Trophoblast cell (in vitro differentiated cells and primary cell): ENCODE measurements around the gene WASF3.

Source experiments
- DNase-seq, 2 donors: peaks; one replicate each; pipeline ENCODE4 v3.0.0-alpha.2; 2016
- H2AFZ ChIP-seq: 2 replicates; pipeline ENCODE4 v1.6.1; 2013; ENCODE audit warnings: low read length, moderate library complexity, mild to moderate bottlenecking; ENCODE audit not compliant: insufficient read depth, poor library complexity
- H2AK5ac ChIP-seq: 2 replicates; pipeline ENCODE4 v1.6.1; 2013; ENCODE audit warnings: mild to moderate bottlenecking, low read length
- H2BK120ac ChIP-seq: 2 replicates; pipeline ENCODE4 v1.6.1; 2013; ENCODE audit warnings: low read length, mild to moderate bottlenecking, moderate library complexity; ENCODE audit not compliant: insufficient read depth, poor library complexity
- H2BK12ac ChIP-seq: 2 replicates; pipeline ENCODE4 v1.6.1; 2013; ENCODE audit warnings: mild to moderate bottlenecking, low read length, moderate library complexity
- H2BK5ac ChIP-seq: 2 replicates; pipeline ENCODE4 v1.6.1; 2013; ENCODE audit warnings: low read length, low read depth, moderate library complexity, mild to moderate bottlenecking; ENCODE audit not compliant: poor library complexity
- H3K14ac ChIP-seq: 2 replicates; pipeline ENCODE4 v1.6.1; 2013; ENCODE audit warnings: mild to moderate bottlenecking, low read length
- H3K18ac ChIP-seq: 2 replicates; pipeline ENCODE4 v1.6.1; 2013; ENCODE audit warnings: mild to moderate bottlenecking, low read length
- H3K23ac ChIP-seq: 2 replicates; pipeline ENCODE4 v1.6.1; 2013; ENCODE audit warnings: low read length
- H3K27ac ChIP-seq: 2 replicates; pipeline ENCODE4 v1.5.1; 2013; ENCODE audit warnings: low read depth, mild to moderate bottlenecking, inconsistent platforms, low read length, moderate library complexity
- H3K27me3 ChIP-seq: 2 replicates; pipeline ENCODE4 v1.6.1; 2013; ENCODE audit warnings: inconsistent platforms, mild to moderate bottlenecking, low read length, moderate library complexity; ENCODE audit not compliant: insufficient read depth
- H3K36me3 ChIP-seq, 2 experiments: 1 replicate in 1 of 2; 2 replicates in 1 of 2; pipeline ENCODE4 v1.6.1; 2013; ENCODE audit warnings: low read length in 2 of 2, mild to moderate bottlenecking in 2 of 2, moderate library complexity in 1 of 2; ENCODE audit not compliant: insufficient read depth in 2 of 2, control insufficient read depth in 1 of 2
- H3K4ac ChIP-seq: 2 replicates; pipeline ENCODE4 v1.6.1; 2013; ENCODE audit warnings: low read depth, mild to moderate bottlenecking, low read length, moderate library complexity
- H3K4me1 ChIP-seq, 2 experiments: 1 replicate in 1 of 2; 2 replicates in 1 of 2; pipeline ENCODE4 v1.6.1; 2013; ENCODE audit warnings: low read length in 2 of 2, mild to moderate bottlenecking in 2 of 2, moderate library complexity in 1 of 2; ENCODE audit not compliant: insufficient read depth in 2 of 2, control insufficient read depth in 1 of 2
- H3K4me2 ChIP-seq: 2 replicates; pipeline ENCODE4 v1.6.1; 2013; ENCODE audit warnings: inconsistent platforms, mild to moderate bottlenecking, low read length, moderate library complexity
- H3K4me3 ChIP-seq: 2 replicates; pipeline ENCODE4 v1.5.1; 2013; ENCODE audit warnings: mild to moderate bottlenecking, low read depth, low read length, inconsistent platforms
- H3K79me1 ChIP-seq: one replicate; pipeline ENCODE4 v1.6.1; 2013; ENCODE audit warnings: low read length
- H3K79me2 ChIP-seq: 2 replicates; pipeline ENCODE4 v1.6.1; 2013; ENCODE audit warnings: low read length, mild to moderate bottlenecking; ENCODE audit not compliant: control insufficient read depth, insufficient read depth, poor library complexity
- H3K9ac ChIP-seq: 2 replicates; pipeline ENCODE4 v1.6.1; 2013; ENCODE audit warnings: mild to moderate bottlenecking, low read length
- H3K9me3 ChIP-seq: 2 replicates; pipeline ENCODE4 v1.6.1; 2013; ENCODE audit warnings: low read depth, mild to moderate bottlenecking, control low read depth, inconsistent platforms, low read length; ENCODE audit not compliant: insufficient read depth
- H4K12ac ChIP-seq: 2 replicates; pipeline ENCODE4 v1.6.1; 2013; ENCODE audit warnings: low read depth, mild to moderate bottlenecking, low read length, moderate library complexity
- H4K8ac ChIP-seq: 2 replicates; pipeline ENCODE4 v1.6.1; 2013; ENCODE audit warnings: low read depth, mild to moderate bottlenecking, low read length, moderate library complexity
- H4K91ac ChIP-seq: one replicate; pipeline ENCODE4 v1.6.1; 2013; ENCODE audit warnings: low read depth, mild to moderate bottlenecking, low read length, moderate library complexity
- WGBS: extraction: QIAGEN DNeasy Blood & Tissue Kit; methylation state at CpG from one replicate; pipeline ENCODE4 v1.1.7; 2013; ENCODE audit warnings: missing lambda C conversion rate; ENCODE audit not compliant: insufficient read length, insufficient coverage; ENCODE audit errors: extremely low coverage; 5-methylcytosine and 5-hydroxymethylcytosine counted together

WASF3 gene

GRCh38 chr13:26515721-26516120 is 41.8 kb upstream of the WASF3 start:
- H3K79me1 ChIP-seq: no peaks in the 10 kb centered on the region
- H3K27ac ChIP-seq: no peak overlapping the region
- H3K4me2 ChIP-seq: no peak overlapping the region
- H3K79me2 ChIP-seq: no peaks in the 10 kb centered on the region
- H3K23ac ChIP-seq: no peak overlapping the region
- no peak overlapping the region for H4K12ac ChIP-seq
- H3K4ac ChIP-seq: no peak overlapping the region
- peaks cover 5% of the 10 kb centered on the region for H3K9me3 ChIP-seq
- no peaks in the 10 kb centered on the region for H3K4me1 ChIP-seq
- H4K8ac ChIP-seq: no peak overlapping the region
- no peak overlapping the region for H3K9ac ChIP-seq
- no peak overlapping the region for H4K91ac ChIP-seq
- no peak overlapping the region for H3K14ac ChIP-seq
- no peak overlapping the region for H2BK12ac ChIP-seq
- H2AFZ ChIP-seq: no peak overlapping the region
- H3K27me3 ChIP-seq: no peaks in the 10 kb centered on the region
- H3K18ac ChIP-seq: no peak overlapping the region
- H2BK120ac ChIP-seq: no peak overlapping the region
- H3K36me3 ChIP-seq: no peaks in the 10 kb centered on the region
- H2BK5ac ChIP-seq: no peak overlapping the region
- no peak for DNase-seq
- no peak overlapping the region for H3K4me3 ChIP-seq
- WGBS: no CpG with 5 or more reads among the region's 4 CpGs
- H2AK5ac ChIP-seq: no peak overlapping the region

DNA sequence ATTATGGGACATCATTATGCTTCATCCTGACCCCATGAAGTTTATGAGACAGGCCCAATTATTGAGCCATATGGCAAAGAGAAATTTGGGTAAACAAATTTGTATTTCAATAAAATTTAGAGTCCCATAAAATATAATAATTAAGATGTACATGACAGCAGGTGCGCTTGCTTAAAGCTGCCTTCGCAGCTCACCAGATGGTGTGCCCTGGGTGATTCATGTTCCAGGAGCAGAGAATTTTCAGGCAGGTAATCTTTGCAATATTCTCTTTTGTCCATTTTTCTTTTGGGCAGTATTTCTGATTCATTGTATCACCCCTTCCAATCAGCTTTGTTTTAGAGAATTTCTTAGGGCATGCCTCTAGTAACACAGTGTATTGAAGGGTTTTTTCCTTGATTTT is 39.5 kb upstream of the WASF3 start:
- Histone ChIP-seq H4K8ac (no peak overlapping the region), H3K36me3 (no peaks in the 10 kb centered on the region), H2BK5ac (no peak overlapping the region), H4K12ac (no peak overlapping the region), H3K4ac (no peak overlapping the region), H3K23ac (no peak overlapping the region), H3K79me2 (no peaks in the 10 kb centered on the region), H4K91ac (no peak overlapping the region), H3K18ac (no peak overlapping the region), H2AK5ac (no peak overlapping the region), H2BK12ac (no peak overlapping the region), H3K4me1 (no peaks in the 10 kb centered on the region), H2AFZ (no peak overlapping the region), H3K4me3 (no peak overlapping the region), H2BK120ac (no peak overlapping the region), H3K9me3 (no peaks in the 10 kb centered on the region), H3K79me1 (no peaks in the 10 kb centered on the region), H3K14ac (no peak overlapping the region), H3K27me3 (no peaks in the 10 kb centered on the region), H3K9ac (no peak overlapping the region), H3K4me2 (no peak overlapping the region), H3K27ac (no peak overlapping the region)
- no peak for DNase-seq
- no CpG with 5 or more reads among the region's 2 CpGs for WGBS

DNA sequence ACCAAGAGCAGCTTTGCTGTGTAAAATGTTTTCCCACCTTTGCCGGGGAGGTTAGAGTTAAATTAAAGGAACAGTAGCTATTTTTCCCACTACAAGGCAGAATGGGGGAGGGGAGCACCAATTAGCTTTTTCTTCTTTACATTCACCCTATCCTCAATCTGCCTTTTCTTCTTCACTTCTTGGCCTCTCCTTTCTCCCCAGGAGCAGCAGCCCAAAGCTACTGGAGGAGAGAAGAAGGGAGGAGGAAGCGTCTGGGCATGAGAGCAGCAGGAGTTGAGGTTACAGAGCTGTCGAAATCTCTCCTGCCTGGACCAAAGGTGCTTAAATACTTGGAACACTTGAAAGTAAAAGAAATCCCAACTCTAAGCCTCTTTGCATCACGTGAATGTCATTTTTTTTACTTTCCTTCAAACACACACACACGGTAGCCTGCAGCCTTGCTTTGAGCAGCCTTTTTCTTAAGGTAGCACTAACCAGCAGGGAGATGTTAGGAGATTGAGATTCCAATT is 39.0 kb upstream of the WASF3 start:
- WGBS: no CpG with 5 or more reads among the region's 5 CpGs
- H4K91ac ChIP-seq: no peak overlapping the region
- no peak overlapping the region for H3K4ac ChIP-seq
- no peaks in the 10 kb centered on the region for H3K36me3 ChIP-seq
- H3K79me2 ChIP-seq: no peaks in the 10 kb centered on the region
- H4K8ac ChIP-seq: no peak overlapping the region
- H3K4me2 ChIP-seq: no peak overlapping the region
- H2BK12ac ChIP-seq: no peak overlapping the region
- no peak overlapping the region for H2AK5ac ChIP-seq
- H3K23ac ChIP-seq: no peak overlapping the region
- no peaks in the 10 kb centered on the region for H3K27me3 ChIP-seq
- no peak overlapping the region for H3K18ac ChIP-seq
- no peak overlapping the region for H4K12ac ChIP-seq
- H3K79me1 ChIP-seq: no peaks in the 10 kb centered on the region
- no peak overlapping the region for H2BK120ac ChIP-seq
- DNase-seq: no peak
- no peaks in the 10 kb centered on the region for H3K4me1 ChIP-seq
- no peaks in the 10 kb centered on the region for H3K9me3 ChIP-seq
- H3K27ac ChIP-seq: no peak overlapping the region
- no peak overlapping the region for H3K14ac ChIP-seq
- H2AFZ ChIP-seq: no peak overlapping the region
- no peak overlapping the region for H2BK5ac ChIP-seq
- H3K4me3 ChIP-seq: no peak overlapping the region
- H3K9ac ChIP-seq: no peak overlapping the region

DNA sequence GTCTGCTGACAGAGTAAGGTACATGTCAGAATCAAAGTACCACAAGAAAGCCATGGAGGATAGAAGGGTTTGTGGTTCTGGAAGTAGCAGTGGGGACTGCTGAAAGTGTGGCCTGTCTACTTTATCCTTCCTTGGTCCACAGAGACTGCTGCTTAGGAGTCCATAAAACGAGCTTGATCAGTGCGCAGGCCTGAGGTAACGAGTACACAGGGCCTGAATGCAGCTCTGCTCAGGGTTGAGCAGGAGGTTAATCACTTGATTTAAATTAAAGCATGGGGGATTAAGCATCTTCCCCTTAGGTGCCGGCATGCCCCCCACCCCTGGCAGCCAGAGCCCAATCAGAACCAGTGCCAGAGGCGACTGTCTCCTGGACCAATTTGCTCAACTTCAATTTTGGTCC is 34.9 kb upstream of the WASF3 start:
- H2BK120ac ChIP-seq: no peak overlapping the region
- no peak overlapping the region for H4K8ac ChIP-seq
- no peak overlapping the region for H4K91ac ChIP-seq
- H2BK5ac ChIP-seq: no peak overlapping the region
- H3K9ac ChIP-seq: no peak overlapping the region
- H3K4me1 ChIP-seq: no peaks in the 10 kb centered on the region
- no peak overlapping the region for H3K27ac ChIP-seq
- no peak overlapping the region for H2AFZ ChIP-seq
- WGBS: no CpG with 5 or more reads among the region's 5 CpGs
- H3K4me3 ChIP-seq: no peak overlapping the region
- H3K18ac ChIP-seq: no peak overlapping the region
- H3K14ac ChIP-seq: no peak overlapping the region
- no peaks in the 10 kb centered on the region for H3K27me3 ChIP-seq
- no peak overlapping the region for H3K4ac ChIP-seq
- no peaks in the 10 kb centered on the region for H3K79me2 ChIP-seq
- H3K9me3 ChIP-seq: no peaks in the 10 kb centered on the region
- no peaks in the 10 kb centered on the region for H3K36me3 ChIP-seq
- no peak overlapping the region for H3K4me2 ChIP-seq
- no peak overlapping the region for H2BK12ac ChIP-seq
- no peaks in the 10 kb centered on the region for H3K79me1 ChIP-seq
- no peak overlapping the region for H4K12ac ChIP-seq
- no peak overlapping the region for H3K23ac ChIP-seq
- no peak overlapping the region for H2AK5ac ChIP-seq
- no peak for DNase-seq
